ENCODE measurements around the gene PRKCE.
A peak's percentile ranks its signal among the peaks of the same experiment; 100 is the strongest.
"Not testable (repeated sequence)": the region's sequence is repeated elsewhere in the genome, so short reads cannot be mapped to it uniquely, and the experiment has no call there.

PRKCE gene

DNA sequence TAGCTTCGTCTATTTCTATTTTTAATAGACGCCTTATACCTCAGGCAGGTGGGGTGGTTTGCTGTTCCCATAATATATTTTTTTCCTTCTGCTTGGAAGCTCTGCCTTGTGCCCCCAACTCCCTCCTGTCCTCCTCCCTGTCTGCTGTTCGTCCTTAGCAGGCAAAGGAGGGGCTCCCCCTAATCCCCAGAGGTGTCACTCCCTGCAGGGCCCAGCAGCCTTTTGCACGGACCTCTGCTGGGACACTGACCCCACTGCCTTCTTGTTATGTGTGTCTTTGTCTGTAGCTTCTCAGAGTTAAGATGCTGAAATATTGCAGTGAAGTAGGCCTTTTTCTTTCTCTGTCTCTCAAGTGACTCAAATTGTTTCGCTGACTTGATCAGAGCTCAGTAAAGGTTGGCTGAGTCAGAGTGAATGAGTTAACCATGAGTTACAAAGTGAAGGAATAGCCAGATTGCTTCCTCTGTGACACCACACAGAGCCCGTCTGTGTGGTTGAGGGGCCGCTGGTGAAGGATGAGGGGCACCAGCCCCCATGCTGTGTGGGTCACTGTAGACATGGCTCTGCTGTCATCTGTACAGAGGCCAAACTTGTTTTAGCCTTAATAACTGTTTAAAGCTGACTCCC, 47.7 kb downstream of the PRKCE start:
- peak; percentile 80 for DNase-seq

DNA sequence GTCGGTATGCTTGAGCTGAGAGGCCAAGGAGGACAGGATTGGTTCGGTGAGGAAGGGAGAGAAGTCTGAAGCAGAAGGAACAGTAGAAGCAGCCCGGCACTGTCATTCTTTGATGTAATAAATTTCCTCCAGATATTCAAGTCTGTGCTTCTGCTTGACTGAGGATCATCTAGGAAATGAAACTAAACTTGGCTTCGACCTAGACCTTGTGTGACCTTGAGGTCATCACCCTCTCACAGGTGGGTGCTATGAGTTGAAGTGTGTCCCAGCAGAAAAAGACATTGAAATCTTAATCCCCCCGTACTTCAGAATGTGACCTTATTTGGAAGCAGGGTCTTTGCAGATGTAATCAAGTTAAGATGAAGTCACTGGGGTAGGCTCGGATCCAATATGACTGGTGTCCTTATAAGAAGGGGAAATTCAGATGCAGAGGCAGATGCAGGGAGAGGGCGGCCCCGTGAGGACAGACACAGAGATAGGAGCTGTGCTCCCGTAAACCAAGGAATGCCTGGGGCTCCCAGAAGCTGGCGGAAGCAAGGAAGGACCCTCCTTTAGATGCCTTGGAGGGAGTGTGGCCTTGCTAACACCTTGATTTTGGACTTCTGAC, 49.0 kb downstream of the PRKCE start:
- no peak for DNase-seq

DNA sequence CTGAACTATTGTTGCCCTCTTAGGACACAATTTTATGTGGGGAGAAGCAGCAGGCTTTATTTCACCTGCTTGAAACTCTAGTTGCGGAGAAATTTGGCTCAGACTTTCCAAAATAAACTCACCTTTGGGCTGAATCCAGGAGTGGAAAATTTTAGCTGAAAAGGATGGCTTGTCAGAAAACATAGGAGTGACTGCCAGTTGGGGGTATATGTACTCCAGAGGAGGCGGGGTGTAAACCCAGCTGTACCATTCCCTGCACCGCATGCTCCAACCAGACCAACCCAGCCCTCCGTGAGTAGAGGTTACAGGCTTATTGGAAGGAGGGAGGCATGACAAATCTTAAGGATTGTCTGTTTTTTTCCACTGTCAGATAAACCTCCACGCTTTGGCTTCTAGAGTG, 53.8 kb downstream of the PRKCE start:
- no peak for DNase-seq

DNA sequence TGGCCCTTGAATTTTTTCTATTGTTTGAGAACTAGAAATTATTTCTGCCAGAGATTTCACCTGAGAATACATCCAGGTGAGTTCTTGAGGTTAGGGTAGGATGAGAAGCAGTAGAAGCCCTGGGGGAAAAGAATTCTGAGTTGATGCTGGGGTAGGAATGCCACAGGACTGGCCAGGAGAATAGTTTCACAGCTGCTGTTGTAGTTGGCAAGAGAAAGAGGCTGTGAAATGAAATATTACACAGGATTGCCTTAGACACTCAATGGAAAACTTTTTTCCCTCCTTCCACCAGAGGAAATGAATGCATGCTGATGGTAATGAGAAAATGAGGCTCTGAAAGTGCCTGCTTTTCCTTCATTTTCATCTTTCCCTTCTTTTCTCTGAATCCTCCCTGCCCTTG, 54.6 kb downstream of the PRKCE start:
- DNase-seq: peak; percentile 20

DNA sequence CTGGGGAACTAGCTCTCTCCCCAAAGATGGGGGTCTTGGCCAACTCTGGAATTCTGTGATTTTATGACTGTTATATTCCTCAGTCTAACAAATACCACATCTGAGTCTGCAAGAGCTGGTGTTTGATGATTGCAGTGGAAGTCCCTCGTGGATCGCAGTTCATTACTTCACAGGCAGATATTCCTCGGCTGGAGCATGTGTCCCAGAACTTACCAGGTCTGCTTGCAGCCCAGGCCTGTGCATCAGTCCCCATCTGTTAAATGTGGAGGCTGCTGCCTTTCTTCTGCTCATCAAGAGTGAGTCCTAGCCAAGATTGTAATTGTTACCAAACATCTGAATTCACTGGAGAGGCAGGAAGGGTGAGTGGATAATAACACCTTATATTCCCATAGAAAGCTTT, 55.5 kb downstream of the PRKCE start:
- DNase-seq: no peak

DNA sequence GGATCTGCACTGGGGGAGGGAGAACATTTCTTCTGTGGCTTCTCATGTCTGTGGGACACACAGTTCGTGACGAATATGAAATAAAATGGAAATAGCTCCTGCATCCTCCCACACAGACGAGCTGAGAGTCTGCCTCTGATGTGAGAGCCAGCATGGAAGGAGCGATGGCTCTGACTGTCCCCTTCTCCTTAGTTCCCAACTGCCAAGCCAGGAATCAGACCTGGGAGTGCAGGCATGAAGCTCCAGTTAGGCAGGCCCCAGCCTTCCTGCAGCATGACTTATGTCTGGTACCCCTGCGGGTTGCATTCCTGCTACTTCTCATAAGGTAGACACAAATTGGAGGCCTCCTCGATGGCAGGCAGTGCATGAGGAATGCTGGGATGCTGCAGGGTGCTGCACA, 56.2 kb downstream of the PRKCE start:
- DNase-seq: no peak

DNA sequence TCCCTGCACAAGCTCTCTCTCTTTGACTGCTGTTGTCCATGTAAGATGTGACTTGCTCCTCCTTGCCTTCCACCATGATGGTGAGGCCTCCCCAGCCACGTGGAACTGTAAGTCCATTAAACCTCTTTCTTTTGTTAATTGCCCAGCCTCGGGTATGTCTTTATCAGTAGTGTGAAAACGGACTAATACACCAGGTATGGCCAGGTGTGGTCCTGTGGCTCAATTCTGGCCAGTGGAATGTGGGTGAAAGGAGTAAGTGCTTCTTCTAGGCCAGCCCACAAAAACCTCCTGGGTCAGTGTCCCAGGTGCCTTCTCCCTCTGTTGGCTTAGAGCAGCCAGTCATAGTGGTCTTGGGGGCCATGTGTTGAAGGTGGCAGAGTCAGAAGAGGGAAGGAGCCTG, 57.0 kb downstream of the PRKCE start:
- DNase-seq: no peak

DNA sequence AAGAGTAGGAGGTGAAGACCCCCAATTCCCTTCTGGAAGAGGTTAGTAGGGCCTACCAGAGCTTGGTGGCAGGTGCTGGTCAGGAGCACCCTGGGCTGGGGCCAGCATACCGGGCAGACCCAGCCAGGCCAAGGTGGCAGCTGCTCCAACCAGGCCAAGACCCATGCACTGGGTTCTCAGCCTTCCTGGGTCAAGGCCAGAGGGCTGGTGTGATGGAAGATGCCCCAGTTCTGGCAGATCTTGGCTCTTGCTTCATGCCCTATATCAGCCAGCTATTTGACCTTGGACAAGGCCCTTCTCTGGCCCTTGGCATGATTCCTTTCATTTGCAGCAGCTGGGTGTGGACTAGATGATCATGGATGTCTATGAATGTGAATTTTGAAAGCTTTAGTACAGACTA, 57.7 kb downstream of the PRKCE start:
- no peak for DNase-seq

DNA sequence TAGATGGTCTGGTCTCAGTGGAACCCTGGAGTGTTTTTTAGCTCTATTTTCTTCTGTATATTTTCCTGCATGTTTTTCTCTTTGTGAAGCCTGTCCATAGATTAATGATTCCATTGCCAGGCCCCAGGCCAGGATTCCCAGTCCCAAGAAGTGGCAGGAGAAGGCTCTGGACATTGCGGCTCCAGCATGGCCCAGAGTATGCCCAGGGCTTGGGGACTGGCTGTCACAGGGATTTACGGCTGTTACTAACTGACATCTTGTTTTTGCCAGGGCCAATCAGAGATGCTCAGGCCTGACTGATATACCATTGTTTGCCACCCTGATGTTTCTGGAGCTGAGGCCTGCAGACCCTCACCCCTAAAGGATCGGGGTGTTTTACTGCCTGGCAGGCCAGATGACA, 59.0 kb downstream of the PRKCE start:
- no peak for DNase-seq

DNA sequence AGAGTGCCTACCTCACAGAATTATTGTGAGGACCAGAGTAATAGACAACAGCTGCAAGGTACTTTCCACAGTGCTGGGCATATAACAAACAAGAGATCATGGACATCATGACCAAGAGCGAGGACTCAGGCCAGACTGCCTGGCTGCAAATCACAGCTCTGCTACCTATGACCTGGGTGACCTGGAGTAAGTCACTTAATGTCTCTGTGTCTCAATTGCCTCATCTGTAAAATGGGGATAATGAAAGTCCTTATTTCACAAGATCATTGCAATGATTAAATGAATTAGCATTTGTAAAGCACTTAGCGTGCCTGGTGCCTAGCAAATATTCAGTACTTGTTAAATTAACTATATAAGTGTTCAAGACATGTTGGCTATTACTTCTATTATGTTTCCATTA, 59.7 kb downstream of the PRKCE start:
- no peak for DNase-seq

DNA sequence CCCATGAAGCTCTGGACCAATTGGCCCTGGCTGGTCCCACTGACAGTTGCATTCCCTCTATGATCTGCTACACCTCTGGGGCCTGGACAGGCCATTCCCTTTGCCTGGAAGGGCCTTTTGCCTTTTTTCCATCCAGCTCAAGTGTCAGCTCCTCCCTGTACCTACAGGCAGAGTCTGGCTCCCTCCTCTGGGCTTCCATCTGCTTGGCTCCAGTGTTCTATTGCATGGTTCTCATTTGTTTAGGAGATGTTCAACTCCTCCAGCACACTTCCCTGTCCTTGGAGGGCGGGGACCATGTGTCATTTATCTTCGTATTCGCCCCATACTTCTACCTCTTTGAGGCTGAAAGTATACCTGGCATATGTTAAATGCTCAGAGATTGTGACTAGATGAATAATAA, 61.1 kb downstream of the PRKCE start:
- no peak for DNase-seq

DNA sequence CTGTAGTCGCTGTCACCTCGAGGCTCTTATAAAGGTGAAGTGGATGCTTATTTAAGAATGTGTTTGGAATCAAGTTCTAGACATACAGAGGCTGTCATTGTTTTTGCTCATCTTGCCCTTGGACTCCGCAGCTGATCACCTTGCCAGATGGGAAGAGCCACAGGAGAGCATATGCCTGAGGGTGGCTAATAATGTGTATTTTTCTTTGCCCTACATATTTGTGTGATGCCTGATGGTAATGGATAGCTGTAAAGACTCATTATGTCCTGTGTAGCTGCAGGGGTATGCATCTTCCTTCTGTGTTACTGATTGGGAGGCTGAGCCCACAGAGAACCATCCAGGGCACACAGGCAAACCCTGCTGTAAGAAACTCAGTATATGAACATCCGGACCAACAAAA, 61.7 kb downstream of the PRKCE start:
- no peak for DNase-seq

DNA sequence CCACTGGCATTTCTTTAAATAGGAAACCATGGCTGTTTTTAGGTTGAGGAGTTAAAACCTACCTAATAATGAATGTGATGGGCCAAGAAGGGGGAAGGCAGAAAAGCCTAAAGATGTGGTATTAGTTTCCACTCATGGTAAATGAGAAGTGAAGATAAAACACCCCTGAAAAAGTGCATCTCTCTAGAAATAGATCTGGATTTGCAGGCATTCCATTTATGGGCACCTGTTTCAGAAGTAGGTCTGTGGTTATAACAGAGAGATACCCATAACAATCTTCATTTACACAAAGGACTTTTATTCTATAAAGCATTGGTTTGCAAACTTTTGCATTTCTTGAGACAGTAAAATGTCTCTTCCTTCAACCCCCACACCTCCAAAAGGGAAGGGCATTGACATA, 62.1 kb downstream of the PRKCE start:
- no peak for DNase-seq

DNA sequence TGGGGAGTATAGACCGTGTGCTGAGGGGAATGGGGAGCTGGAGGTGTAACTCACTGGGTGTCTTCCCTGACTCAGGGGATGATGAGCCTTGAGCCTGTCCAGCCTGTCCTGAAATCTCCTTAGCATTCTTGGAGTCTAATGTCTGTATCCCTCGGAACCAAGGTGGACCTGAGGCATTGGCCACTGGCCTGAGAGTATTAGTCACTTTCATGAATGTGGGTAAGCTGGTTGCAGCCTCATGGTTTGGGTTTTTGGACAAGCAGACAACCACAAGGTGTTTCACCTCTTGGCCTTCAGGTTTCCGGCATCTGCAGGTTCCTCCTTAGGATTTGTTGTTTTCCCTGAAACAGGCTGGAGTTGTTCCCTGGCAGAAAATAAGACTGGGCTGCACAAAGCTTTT, 63.2 kb downstream of the PRKCE start:
- DNase-seq: no peak

DNA sequence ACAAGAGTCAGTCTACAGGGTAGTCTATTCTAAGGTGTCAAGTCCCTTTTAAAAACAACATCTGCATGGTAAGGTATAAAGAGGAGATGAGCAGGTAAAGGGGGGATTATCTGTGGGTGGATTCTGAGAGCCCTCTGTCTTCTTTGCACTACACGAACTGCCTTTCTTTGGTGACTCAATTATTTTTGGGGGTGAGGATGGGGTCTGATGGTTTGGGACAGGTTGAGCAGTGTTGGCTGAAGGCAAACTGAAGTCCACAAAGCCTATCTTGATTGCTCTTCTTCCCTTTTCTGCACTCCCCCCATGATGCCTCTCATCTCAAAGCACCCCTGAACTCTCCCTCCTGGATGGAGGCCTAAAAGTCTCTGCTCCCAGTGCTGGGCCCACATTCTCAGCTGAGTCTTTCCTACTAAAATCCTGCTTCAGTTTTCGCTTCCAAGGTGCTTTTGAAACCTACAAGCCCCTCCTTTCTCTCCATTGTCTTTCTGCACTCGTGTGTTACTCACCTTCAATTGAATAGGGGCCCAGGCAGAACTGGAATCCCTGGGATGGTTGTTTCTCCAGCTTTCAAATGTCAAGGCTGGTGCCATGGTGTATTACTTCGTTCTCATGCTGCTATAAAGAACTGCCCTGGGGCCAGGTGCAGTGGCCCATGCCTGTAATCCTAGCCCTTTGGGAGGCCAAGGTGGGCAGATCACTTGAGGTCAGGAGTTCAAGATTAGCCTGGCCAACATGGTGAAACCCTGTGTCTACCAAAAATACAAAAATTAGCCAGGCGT, 64.3 kb downstream of the PRKCE start:
- no peak for DNase-seq

DNA sequence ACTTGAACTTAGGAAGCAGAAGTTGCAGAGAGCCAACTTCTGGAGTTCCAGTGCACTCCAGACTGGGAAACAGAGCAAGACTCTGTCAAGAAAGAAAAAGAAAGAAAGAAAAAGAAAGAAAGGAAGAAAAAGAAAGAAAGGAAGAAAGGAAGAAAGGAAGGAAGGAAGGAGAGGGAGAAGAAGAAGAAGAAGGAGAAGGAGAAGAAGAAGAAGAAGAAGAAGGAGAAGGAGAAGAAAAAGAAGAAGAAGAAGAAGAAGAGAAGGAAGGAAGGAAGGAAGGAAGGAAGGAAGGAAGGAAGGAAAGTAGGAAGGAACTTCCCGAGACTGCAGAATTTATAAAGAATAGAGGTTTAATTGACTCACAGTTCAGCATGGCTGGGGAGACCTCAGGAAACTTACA, 65.0 kb downstream of the PRKCE start:
- DNase-seq: not testable (repeated sequence)

DNA sequence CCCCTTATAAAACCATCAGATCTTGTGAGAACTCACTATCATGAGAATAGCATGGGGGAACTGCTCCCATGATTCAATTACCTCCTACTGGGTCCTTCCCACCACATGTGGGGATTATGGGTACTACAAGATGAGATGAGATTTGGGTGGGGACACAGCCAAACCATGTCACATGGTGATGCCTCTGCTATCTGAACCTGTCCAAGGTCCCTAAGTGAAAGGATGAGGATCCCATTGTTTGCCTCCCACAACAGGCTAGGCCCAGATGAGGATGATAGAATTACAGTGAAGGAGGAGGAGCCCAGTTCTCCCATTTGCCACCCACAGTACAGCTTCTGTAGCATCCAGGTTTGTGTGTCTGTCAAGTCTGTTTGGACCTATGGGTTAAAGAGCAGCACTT, 65.4 kb downstream of the PRKCE start:
- DNase-seq: no peak

DNA sequence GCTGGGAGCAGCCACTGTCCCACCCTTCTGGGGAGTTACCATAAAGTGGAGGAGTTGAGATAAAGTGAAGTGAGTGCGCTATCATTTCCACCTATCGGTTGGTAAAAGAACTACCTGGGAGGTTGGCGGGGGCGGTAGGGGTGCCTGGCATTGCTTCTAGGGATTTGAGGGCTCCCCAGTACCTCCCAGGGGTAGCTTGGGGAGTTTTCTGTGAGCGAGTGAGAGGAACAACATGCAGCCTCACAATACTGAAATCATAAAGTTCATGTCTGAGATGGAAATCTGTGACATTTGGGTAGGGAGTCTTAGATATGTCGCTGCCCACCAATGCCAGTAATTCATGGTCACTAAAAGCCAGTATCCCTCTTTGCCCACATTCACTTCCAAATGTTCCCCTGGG, 68.7 kb downstream of the PRKCE start:
- no peak for DNase-seq

DNA sequence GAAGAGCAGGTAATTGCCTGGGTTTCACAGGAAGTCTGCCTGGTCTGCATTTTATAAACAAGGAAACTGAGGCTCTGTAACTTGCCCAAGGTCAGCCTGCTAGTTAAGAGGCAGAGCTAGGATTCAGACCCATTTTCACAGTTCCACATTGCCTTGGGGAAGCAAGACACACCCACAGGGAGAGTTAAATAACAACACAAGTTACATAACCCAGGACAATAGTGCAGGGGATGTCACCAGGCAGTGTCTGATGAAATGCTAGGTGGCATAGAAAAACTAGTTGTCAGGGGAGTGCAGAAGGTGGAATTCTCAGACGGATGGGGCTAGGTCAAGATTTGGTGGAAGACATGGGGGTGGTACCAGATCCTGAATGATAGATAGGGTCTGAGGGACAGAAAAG, 69.7 kb downstream of the PRKCE start:
- no peak for DNase-seq

DNA sequence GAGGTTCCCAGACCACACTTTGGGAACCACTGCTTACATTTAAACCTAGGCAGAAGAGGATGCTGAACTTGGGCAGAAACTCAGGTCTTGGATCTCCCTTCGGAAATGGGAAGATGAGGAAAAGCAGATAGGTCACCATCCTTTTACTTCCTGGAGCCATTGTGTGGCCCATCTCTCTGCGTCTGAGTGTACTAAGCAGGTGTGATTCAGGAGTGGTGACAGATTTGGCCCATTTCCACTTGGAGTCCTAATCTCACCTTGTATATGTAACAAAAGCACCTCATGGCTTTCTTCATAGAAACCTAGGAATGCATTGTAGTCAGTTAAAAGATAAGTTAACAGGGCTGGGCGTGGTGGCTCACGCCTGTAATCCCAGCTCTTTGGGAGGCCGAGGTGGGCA, 71.0 kb downstream of the PRKCE start:
- no peak for DNase-seq

DNA sequence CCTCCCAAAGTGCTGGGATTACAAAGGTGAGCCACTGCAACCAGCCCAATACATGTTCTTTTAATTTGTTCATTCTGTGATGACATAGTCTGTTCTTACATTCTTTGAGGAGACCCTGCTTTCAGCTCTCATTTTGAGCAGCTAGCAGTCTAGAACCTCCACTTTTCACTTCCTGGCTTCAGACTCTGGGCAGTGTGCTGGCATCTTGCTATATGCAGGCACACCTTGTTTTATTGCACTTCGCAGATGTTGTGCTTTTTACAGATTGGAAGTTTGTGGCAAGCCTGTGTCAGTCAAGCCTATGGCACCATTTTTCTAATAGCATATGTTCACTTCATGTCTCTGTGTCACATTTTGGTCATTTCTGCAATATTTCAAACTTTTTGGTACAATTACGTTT, 72.4 kb downstream of the PRKCE start:
- DNase-seq: no peak

DNA sequence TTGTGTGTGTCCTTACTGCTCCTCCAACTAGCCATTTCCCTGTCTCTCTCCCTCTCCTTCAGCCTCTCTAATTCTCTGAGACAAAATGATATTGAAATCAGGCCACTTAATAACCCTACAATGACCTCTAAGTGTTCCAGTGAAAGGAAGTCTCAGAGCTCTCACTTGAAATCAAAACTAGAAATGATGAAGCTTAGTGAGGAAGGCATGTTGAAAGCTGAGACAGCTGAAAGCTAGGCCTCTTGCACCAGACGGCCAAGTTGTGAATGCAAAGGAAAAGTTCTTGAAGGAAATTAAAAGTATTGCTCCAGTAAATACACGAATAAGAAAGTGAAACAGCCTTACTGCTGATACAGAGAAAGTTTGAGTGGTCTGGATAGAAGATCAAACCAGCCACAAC, 72.9 kb downstream of the PRKCE start:
- DNase-seq: no peak

DNA sequence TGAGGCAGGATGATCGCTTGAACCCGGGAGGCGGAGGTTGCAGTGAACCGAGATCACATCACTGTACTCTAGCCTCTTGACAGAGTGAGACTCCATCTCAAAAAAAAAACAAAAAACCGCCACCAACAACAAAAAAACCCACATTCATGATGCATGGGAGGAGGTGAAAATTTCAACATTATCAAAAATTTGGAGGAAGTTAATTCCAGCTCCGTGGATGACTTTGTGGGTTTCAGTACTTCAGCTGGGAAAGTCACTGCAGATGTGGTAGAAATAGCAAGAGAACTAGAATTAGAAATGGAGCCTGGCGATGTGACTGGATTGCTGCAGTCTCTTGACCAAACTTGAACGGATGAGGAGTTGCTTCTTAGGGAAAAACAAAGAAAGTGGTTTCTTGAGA, 74.3 kb downstream of the PRKCE start:
- DNase-seq: no peak

DNA sequence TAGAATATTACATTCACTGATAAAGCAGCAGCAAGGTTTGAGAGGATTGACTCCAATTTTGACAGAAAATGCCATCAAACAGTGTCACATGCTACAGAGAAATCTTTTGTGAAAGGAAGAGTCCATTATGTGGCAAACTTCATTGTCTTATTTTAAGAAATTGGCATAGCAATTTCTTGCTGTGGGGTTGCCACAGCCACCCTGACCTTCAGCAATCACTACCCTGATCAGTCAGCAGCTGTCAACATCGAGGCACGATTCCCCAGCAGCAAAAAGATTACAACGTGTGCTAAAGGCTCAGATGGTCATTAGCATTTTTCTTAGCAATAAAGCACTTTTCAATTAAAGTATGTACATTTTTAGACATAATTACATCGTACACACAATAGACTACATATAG, 74.7 kb downstream of the PRKCE start:
- no peak for DNase-seq

All from fibroblast of skin of back (primary cell).